Measurements from ENCODE around the gene LLCFC1.

LLCFC1 gene

GRCh38 chr7:142939226-142939910 lies at the start of gene LLCFC1:
TSS of gene LLCFC1 (plus strand) at chr7:142939484. CDS start at chr7:142939622, 138 bp downstream.
- in situ Hi-C loops (cut with HindIII; ENCODE audit: low sequenced_read_pairs), result no loop called here

- in situ Hi-C loops (cut with HindIII; ENCODE audit: low sequenced_read_pairs), result no loop called here
These were observed 49.5 kb upstream of the LLCFC1 start for GRCh38 chr7:142889816-142890215.

GRCh38 chr7:142890874-142891485 lies 48.3 kb upstream of the LLCFC1 start:
- in situ Hi-C loops (cut with HindIII; ENCODE audit: low sequenced_read_pairs), result no loop called here

GRCh38 chr7:142891490-142892082 lies 47.7 kb upstream of the LLCFC1 start:
- in situ Hi-C loops (cut with HindIII; ENCODE audit: low sequenced_read_pairs), result no loop called here

GRCh38 chr7:142892951-142893350 lies 46.3 kb upstream of the LLCFC1 start:
- in situ Hi-C loops (cut with HindIII; ENCODE audit: low sequenced_read_pairs), result no loop called here

GRCh38 chr7:142894112-142894984 lies 44.9 kb upstream of the LLCFC1 start:
- in situ Hi-C loops (cut with HindIII; ENCODE audit: low sequenced_read_pairs), result no loop called here

GRCh38 chr7:142894985-142895593 lies 44.2 kb upstream of the LLCFC1 start:
- in situ Hi-C loops (cut with HindIII; ENCODE audit: low sequenced_read_pairs), result no loop called here

GRCh38 chr7:142896151-142896550 lies 43.1 kb upstream of the LLCFC1 start:
- in situ Hi-C loops (cut with HindIII; ENCODE audit: low sequenced_read_pairs), result no loop called here

- in situ Hi-C loops (cut with HindIII; ENCODE audit: low sequenced_read_pairs), result no loop called here
These were observed 42.4 kb upstream of the LLCFC1 start for GRCh38 chr7:142896741-142897379.

- in situ Hi-C loops (cut with HindIII; ENCODE audit: low sequenced_read_pairs), result no loop called here
These were observed 41.6 kb upstream of the LLCFC1 start for GRCh38 chr7:142897691-142898090.

- in situ Hi-C loops (cut with HindIII; ENCODE audit: low sequenced_read_pairs), result no loop called here
These were observed 40.7 kb upstream of the LLCFC1 start for GRCh38 chr7:142898377-142899170.

- in situ Hi-C loops (cut with HindIII; ENCODE audit: low sequenced_read_pairs), result loop anchor here (10.0 kb wide), 1 partner anchor 55 kb away; no protein-coding TSS in a partner anchor
These were observed 39.6 kb upstream of the LLCFC1 start for GRCh38 chr7:142899661-142900060.

- in situ Hi-C loops (cut with HindIII; ENCODE audit: low sequenced_read_pairs), result loop anchor here (10.0 kb wide), 1 partner anchor 53 kb away; no protein-coding TSS in a partner anchor
These were observed 37.6 kb upstream of the LLCFC1 start for GRCh38 chr7:142901426-142902259.

- in situ Hi-C loops (cut with HindIII; ENCODE audit: low sequenced_read_pairs), result loop anchor here (10.0 kb wide), 1 partner anchor 51 kb away; no protein-coding TSS in a partner anchor
These were observed 35.2 kb upstream of the LLCFC1 start for GRCh38 chr7:142904128-142904527.

GRCh38 chr7:142905759-142906158 lies 33.5 kb upstream of the LLCFC1 start:
- in situ Hi-C loops (cut with HindIII; ENCODE audit: low sequenced_read_pairs), result loop anchor here (10.0 kb wide), 1 partner anchor 49 kb away; no protein-coding TSS in a partner anchor

GRCh38 chr7:142906643-142907042 lies 32.6 kb upstream of the LLCFC1 start:
- in situ Hi-C loops (cut with HindIII; ENCODE audit: low sequenced_read_pairs), result loop anchor here (10.0 kb wide), 1 partner anchor 48 kb away; no protein-coding TSS in a partner anchor

- in situ Hi-C loops (cut with HindIII; ENCODE audit: low sequenced_read_pairs), result loop anchor here (10.0 kb wide), 1 partner anchor 47 kb away; no protein-coding TSS in a partner anchor
These were observed 31.0 kb upstream of the LLCFC1 start for GRCh38 chr7:142908290-142908689.

All from endothelial cell of hepatic sinusoid (primary cell).